Globus pallidus (tissue), 1 donor: Measurements from ENCODE around the gene NUP98.
A peak's percentile ranks its signal among the peaks of the same experiment; 100 is the strongest.
"Not testable (repeated sequence)": the region's sequence is repeated elsewhere in the genome, so short reads cannot be mapped to it uniquely, and the experiment has no call there.

Experiments used
- DNase-seq: peaks from one replicate; pipeline ENCODE4 v3.0.0-alpha.2; 2015; ENCODE audit warnings: low spot score

NUP98 gene

GRCh38 chr11:3669742-3670183, 127.6 kb downstream of the NUP98 start:
- no peak for DNase-seq

DNA sequence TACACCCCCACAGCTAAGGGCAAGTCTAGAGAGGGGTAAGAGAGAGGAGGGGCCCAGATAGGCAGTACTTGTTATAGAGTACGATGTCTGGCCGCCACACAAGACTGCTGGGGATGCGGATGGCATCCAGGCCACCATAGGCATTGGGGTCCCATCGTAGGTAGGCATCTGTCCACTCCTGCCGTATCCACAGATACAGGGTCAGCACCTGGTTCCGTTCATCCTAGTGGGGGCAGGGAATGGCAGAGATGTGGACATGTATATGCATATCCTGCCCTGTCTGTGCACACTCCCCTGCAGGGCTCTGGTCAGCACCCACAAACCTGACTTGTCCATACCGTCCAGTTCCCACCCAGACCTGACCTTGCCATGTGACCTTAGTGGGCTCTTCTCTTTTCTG, 128.2 kb downstream of the NUP98 start:
- DNase-seq, result no peak

- no peak for DNase-seq
Observed at GRCh38 chr11:3667149-3668035, 130.0 kb downstream of the NUP98 start.

DNA sequence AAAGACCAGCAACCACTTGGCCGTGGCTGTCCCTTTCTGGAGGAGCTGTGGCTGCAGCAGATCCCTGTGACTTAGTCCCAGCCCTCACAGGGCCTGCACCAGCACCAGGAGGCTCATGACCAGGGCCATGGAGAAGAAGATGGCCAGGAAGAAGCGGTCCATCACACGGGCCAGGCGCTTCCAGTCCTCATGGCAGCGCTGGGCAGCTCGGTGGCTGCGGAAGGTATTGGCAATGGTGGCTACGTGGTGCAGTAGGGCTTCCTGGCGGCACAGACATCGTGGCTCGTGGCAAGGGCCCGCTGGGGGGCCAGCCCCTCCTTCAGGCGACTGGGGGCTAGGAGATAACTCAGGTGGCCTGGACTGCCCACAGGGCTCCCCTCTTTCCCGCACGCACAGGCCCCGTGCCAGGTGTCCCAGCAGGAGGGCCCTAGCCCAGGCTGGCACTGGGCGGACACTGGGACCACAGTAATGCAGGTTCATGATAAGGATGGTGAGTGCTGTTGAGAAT, 131.3 kb downstream of the NUP98 start:
- DNase-seq, result no peak

GRCh38 chr11:3665336-3666022, 131.9 kb downstream of the NUP98 start:
- DNase-seq, result no peak

- DNase-seq, result no peak
Observed at GRCh38 chr11:3664032-3664630, 133.2 kb downstream of the NUP98 start.

DNA sequence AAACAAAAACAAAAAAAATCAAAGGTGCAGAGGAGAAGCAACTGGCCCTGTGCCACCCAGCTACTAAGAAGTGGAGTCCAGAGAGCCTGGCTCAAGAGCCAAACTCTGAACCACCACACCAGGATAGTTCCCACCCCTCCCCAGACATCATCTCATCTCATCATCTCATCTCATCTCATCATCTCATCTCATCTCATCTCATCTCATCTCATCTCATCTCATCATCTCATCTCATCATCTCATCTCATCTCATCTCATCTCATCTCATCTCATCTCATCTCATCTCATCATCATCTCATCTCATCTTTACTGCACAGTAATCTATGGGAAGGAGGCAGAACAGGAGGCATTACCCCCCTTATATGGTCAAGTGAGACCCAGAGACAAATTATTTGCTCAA, 134.5 kb downstream of the NUP98 start:
- DNase-seq, result no peak

DNA sequence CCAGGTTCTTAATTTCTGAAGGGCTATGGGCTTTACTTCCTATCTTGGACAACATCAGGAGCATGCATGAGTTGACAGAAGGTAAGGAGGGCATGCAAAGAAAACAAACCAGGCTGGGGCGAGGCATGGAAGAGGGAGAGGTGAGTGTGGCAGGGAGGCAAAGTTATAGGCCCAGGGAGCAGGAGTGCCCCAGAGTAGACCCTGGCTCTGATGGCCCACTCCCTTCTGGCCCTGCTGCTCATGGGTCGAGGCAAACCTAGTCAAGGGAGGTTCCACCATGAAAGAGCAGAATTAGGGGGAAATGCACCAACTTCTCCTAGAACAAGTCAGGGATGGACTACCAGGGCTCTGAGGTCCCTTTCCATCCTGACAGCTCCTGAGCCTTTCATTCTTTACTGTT, 136.4 kb downstream of the NUP98 start:
- no peak for DNase-seq

DNA sequence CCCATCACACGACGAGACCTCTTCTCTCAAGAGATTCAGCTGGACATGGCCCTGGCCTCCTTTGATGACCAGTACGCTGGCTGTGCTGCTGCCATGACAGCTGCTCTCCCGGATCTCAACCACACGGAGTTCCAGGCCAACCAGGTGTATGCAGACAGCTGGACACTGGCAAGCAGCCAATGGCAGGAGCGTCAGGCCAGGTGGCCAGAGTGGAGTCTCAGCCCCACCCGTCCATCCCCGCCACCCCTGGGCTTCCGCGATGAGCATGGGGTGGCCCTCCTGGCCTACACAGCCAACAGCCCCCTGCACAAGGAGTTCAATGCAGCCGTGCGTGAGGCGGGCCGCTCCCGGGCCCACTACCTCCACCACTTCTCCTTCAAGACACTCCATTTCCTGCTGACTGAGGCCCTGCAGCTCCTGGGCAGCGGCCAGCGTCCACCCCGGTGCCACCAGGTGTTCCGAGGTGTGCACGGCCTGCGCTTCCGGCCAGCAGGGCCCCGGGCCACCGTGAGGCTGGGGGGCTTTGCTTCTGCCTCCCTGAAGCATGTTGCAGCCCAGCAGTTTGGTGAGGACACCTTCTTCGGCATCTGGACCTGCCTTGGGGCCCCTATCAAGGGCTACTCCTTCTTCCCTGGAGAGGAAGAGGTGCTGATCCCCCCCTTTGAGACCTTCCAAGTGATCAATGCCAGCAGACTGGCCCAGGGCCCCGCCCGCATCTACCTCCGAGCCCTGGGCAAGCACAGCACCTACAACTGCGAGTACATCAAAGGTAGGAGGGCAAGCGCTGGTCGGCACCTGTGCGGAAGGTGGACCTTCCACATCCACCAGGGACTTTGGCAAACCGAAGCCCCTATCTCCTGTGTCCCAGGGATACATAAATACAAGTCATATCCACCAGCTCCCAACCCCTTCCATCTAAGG, 137.5 kb downstream of the NUP98 start:
- no peak for DNase-seq

DNA sequence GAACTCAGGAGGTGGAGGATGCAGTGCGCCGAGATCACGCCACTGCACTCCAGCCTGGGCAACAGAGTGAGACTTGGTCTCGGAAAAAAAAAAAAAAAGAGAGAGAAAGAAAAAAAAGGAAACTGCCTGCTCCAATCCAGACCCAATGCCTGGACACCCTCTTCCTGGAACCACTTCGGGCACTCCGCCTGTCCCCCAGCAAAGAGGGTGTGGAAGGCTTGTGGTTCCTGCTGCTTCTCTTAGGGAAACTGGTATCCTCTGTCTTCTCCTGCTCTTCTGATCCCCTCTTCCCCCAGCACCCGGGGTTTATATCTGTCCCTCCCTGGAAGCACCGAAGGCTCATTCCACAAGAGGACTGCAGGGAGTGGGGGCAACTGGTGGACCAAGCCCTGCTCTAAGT, 139.1 kb downstream of the NUP98 start:
- no peak for DNase-seq

- DNase-seq, result not testable (repeated sequence)
Observed at GRCh38 chr11:3657331-3657730, 140.0 kb downstream of the NUP98 start.

- no peak for DNase-seq
Observed at GRCh38 chr11:3655547-3655946, 141.8 kb downstream of the NUP98 start.

DNA sequence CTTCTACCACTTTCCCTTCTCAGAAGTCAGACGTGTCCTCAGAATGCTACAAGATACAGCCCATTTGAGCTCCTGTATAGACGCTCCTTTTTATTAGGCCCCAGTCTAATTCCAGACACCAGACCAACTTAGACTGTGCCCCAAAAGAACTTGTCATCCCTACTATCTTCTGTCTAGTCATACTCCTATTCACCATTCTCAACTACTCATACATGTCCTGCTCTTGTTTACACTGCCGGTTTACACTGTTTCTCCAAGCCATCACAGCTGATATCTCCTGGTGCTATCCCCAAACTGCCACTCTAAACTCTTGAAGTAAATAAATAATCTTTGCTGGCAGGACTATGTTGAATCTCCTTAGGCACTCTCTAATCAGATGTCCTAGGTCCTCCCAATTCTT, 144.8 kb downstream of the NUP98 start:
- not testable (repeated sequence) for DNase-seq

GRCh38 chr11:3649374-3649773, 148.0 kb downstream of the NUP98 start:
- DNase-seq, result not testable (repeated sequence)

DNA sequence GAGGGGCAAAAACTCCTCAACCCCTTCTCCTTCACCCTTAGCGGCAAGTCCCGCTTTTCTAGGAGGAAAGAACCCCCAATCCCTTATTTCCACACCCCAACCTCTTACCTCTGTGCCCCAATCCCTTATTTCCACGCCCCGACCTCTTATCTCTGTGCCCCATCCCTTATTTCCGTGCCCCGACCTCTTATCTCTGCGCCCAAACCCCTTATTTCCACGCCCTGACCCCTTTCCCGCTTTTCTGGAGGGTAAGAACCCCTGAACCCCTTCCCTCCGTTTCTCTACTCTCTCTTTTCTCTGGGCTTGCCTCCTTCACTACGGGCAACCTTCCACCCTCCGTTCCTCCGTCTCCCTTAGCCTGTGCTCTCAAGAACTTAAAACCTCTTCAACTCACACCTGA, 148.5 kb downstream of the NUP98 start:
- not testable (repeated sequence) for DNase-seq

DNA sequence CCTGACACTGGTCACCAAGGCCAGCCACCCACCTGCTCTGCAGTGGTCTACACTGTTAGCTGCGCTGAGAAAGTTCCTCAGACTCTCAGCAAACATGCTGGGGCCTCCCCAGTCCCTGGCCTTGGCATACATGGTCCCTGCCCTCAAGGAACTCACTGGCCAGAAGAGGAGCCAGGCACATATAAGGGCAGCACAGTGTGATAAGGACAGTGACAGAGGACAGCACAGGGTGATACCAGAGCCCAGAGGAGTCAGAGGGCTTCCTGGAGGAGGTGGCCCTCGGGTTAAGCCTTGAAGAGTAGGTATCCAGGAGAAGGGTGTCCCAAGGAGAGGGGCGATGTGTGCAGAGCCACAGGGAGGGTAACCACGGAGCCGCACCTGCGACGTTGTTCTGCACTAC, 151.8 kb downstream of the NUP98 start:
- DNase-seq, result no peak

DNA sequence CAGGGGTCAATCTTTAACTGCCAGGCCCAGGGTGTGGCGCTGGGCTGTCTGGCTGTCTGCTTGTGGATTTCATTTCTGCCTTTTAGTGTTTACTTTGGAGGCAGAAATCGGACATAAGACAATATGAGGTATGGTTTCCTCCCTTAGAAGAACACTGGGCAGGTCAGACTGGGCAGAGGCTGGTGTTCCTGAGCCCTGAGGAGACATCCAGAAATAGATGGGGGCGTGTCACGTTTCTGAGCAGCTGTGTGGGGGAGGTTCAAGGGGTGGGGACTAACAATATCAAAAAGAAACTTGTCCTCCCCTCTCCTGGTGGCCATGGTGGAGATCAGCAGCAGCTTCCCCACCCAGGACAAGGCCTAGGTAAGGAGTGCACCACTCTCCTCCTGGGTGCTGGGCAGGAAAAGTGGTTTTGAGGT, 152.5 kb downstream of the NUP98 start, which contains the start of gene ART1:
Gene ART1 (plus strand): TSS at position 312 of the 419 bp plus-strand sequence. CDS start 14,086 bp downstream, outside the sequence.
- no peak for DNase-seq

- DNase-seq, result not testable (repeated sequence)
Observed at GRCh38 chr11:3643102-3643546, 154.2 kb downstream of the NUP98 start.

GRCh38 chr11:3642071-3642951, 155.0 kb downstream of the NUP98 start:
- peak; percentile 11 for DNase-seq

DNA sequence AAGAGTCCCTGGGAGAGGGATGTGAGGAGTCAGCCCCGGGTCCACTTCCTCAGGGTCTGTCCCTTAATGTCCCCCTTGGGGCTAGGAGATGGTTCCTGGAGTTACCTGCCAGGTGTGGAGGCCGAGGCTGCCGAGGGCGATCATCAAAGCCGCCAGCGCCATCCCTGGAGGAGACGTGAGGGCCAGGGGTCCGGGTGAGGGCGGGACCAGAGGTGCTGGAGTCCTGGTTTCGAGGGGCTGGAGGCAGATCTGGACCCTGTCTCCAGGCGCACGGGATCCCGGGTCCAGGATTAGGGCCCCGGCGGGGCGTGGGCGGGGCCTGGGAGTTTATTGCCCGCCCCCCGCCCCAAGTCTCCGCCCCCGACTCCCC, 155.7 kb downstream of the NUP98 start, which contains the start of gene ART5:
Gene ART5 (minus strand): TSS at position 292 of the 370 bp plus-strand sequence. CDS start 130 bp downstream, at position 162.
- DNase-seq, result no peak
